Fibroblast of skin of abdomen (primary cell): ENCODE data around the gene CAMK2A.

Source experiments
- DNase-seq: peaks from one replicate; pipeline ENCODE4 v3.0.0-alpha.2; 2013

The CAMK2A gene

DNA sequence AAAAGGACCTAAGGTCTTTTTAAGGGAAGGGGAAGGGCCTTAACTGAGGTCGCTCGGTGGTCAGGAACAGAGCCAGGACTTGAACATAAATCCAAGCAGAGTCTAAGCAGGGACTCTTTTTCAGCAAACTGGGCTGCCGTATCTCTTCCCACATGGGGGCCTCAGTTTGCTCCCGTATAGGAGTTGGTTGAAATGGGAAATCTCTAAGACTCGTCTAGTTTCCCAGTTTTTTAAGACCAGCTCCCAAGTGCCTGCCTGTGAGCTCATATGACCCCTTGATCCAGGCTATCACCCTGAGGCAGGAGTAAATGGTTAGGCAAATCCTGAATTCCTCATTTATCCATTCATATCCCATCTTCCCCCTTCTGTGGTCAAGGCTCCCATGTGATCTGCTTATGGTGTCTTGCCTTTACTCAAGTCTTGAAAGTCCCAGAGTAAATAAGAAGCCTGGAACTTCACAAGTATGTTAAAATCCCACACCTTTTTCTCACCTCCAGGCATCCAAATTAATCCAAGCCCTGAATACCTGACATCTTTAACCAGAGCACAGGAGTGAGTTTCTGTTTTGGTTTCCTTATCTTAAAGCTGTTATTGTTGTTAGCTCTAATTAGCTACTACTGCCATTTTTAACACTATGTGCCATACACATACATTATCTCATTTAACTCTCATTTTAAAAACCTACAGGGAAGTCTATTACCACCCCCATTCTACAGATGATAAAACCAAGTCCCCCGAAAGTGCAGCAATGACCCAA is 10.2 kb upstream of the CAMK2A start:
- peak; percentile 74 for DNase-seq

DNA sequence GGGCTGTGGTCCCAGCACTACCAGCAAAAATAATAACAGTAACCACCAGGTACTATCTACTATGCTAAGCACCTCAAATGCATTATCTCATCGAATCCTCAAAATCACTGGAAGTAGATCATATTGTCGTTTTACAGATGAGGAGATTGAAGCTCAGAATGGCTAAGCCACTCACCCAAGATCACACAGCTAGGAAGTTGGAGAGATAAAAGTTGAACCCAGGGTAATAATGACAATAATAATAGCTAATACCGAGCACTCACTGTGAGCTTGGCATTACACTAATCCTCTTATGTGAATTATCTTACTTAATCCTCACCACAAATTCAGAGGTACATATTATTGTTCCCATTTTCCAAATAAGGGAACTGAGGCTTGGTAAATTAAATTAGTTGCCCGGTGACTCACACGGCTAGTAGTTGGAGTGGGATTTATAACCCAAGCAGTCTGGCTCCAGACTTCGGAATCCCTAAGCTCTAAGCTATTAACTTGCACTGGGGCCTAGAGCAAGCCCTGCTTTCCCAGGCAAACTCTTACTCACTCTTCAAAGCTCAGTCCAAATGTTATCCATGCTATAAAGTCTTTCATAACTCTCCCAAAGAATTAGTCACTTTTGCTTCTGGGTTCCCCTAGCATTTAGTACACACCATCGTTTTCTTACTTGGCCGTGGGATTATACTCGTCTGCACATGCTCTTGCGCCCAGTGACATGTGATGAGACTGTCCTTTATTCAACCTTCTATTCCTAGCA is 9.3 kb upstream of the CAMK2A start:
- DNase-seq, result peak; percentile 98

GRCh38 chr5:150297934-150298595 is 8.5 kb upstream of the CAMK2A start:
- no peak for DNase-seq

DNA sequence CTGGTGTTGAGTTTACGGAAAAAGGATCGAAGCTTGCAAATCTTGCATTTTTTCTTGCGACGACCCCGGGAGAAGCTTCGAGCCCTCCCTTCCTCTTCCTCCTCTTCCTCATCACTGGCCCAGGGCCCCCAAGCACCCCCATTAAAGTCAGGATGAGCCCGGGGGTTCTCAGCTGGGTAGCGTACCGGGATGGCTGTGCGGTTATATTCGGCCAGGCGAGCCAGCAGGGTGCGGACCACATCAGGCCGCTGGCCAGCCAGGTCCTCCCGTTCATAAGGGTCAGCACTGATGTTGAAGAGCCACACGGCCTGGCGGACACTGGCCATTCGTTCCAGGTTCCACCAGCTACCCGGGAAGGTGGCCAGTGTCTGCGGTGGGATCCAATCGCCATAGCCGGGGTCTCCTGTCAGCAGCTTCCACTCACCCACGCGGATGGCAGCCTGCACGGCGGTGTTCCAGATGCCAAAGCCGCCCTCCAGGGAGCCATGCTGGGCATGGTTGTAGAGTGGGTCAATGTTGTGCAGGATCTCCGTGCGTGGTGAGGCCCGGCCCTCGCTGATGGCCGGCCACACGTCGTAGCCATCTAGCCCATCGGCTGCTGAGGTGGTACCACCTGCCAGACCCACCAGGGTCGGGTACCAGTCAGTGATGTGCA is 7.8 kb upstream of the CAMK2A start:
- no peak for DNase-seq

GRCh38 chr5:150296496-150296895 is 6.9 kb upstream of the CAMK2A start:
- no peak for DNase-seq

DNA sequence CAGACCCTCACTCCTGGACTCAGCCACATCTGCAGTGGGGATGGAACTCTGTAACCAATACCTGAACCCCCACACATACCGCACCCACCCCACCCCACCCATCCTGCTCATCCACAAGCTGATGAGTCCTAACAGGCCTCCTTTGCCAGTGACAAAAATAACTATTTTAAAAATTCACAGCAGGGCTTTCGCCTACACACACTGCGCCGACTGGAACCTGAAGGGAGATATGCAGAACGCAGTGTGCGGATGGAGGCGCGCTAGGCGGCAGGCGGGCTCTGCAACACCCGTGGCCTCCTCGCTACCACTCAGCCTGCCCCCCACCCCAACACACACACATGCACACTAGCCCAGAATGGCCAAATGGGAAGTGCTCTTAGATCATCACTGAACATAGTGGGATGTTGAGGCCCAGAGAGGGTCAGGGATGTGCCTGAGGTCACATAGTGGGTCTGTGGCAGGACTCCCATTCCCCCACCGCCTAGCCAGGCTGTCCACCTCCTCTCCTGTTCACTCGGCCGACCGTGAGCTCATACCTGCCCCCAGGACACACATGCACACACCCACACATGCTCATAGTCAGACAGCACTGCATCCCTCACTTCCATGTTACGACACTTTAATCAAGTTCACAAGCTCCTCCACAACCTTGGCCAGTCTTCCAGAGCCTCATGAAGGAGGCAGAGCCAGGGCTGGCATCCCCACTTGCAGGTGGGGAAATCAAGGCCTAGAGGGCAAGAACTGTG is 6.3 kb upstream of the CAMK2A start:
- DNase-seq, result no peak

DNA sequence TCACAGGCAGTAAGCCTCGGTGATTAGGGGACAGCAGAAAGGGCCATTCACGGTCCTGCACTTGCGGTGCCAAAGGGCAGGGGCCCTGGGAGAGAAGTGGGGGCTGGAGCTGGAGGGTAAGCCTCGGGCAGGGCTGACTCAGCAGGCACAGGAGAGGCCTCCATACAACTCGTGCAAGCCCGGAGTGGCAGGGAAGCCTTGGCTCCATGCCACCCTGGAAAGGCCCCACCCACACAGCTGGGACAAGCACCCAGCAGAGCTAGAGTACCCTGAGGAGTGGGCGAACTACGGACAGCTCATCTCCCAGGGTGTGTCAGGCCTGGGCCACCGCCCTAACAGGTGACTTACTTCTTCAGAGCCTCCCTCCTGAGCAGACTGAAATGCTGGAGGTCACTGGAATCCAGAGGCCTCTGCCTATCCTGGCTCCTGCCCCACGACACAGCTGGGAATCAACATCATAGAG is 5.6 kb upstream of the CAMK2A start:
- peak; percentile 48 for DNase-seq

- no peak for DNase-seq
These were observed 5.0 kb upstream of the CAMK2A start for GRCh38 chr5:150294551-150295071.

GRCh38 chr5:150293091-150293941 is 3.7 kb upstream of the CAMK2A start:
- DNase-seq, result no peak

DNA sequence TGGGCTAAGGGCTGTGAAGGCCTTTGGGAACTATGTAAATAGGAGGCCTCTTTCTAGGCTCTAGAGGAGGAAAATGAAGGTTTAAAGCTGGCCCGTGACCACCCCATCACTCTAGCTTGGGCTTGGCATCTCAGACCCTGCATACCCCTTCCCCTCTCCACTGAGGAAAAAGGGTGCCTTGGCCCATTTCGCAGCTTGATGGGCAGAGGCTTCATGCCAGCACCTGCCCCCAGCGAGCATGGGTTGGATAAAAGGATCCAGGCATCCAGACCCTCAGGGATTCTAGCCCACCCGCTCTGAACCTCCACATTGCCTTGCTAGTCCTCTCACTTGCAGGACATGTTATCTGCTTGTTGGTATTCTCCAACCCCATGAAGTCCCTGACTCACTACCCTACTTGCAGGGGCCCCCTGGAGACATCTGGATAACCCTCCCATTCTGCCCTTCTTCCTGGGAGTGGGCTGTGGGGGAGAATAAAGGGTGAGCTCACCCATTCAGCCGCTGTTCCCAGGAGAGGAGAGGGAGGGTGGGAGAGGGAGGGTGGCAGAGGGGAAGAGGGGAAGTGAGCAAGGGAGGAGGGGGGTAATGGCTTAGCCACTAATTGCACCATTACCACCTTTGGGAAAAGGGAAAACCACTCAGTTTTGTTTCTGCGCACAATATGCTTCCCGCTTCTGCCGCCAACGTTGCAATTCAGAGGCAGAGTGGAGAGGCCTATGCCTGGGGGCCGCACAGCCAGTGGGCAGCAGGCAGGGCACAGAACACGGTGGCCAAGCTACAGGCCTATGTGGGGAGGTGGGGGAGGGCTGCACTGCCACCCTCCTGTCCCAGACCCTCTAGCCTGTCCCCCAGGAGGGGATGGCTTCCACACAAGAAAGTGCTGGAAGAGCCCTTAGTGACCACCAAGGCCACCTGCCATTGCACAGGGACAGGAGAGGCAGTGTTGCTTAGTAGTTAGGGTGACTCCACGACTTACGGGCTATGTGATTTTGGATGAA is 2.1 kb upstream of the CAMK2A start:
- DNase-seq, result peak; percentile 53

GRCh38 chr5:150288791-150289190 is 782 bp downstream of the CAMK2A start:
- DNase-seq, result no peak

DNA sequence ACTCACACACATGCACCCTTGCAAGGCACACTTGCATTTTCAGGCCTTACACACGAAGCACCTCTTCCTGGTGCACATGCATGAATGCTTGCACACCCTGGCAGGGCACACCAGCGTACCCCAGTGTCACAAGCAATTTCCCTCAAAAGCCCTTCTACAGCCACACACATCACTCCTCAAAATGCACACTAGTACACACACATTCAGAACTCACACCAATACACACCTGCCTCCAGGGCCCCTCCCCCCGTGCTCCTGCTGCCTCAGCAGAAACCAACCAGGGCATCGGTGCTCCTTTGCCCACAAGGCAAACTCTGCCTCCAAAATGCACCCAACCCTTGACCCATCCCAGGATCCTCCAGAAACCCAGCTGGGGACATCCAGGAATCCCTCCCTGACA is 1.2 kb downstream of the CAMK2A start:
- DNase-seq, result no peak

GRCh38 chr5:150286820-150287219 is 2.8 kb downstream of the CAMK2A start:
- no peak for DNase-seq

DNA sequence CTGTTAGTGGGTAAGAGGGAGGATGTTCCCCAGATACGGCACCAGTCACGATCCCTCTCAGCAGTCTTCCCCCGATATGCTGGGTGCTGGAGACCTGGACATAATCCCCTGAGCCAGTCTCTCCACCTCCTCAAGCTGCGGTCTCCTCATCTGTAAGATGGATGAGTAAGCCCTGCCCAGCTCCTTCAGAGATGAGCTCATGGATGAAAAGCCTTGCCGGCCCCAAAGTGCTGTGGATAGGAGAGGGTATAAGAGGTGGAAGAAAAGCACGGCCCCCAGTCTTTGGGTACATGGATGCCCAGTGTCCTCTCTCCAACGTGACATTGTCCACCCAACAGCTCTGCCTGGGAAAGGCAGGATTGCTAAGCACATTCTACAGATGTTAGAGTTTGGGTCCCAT is 4.5 kb downstream of the CAMK2A start:
- peak; percentile 35 for DNase-seq

- no peak for DNase-seq
These were observed 5.3 kb downstream of the CAMK2A start for GRCh38 chr5:150284311-150284710.

- no peak for DNase-seq
These were observed 5.7 kb downstream of the CAMK2A start for GRCh38 chr5:150283904-150284303.

DNA sequence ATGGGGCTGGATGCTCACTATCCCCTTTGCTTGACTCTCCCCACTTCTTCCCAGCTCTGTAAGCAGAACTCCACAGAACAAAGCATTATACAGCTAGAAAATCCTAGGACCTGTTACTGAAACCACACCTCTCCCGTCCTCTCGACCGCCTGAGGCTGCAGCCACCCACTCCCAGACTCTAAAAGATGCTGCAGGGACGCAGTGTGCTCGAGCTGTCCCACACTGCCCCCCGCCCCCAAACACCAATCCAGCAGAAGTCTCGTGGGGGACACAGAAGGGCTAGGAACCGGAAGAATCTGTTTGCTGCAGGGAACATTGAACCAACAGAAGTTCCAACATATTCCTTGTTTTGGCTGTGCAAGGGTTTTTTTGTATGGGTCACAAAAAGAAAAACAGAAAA is 7.6 kb downstream of the CAMK2A start:
- DNase-seq, result no peak

GRCh38 chr5:150279330-150280020 is 10.1 kb downstream of the CAMK2A start:
- DNase-seq, result no peak

- DNase-seq, result peak; percentile 89
These were observed 10.7 kb downstream of the CAMK2A start for GRCh38 chr5:150278916-150279315.
